ENCODE results near the gene SLC16A6. TPM values are rescaled to one million over a fixed set of nuclear protein-coding genes. Genes with fewer than 3 reads are reported as not detected.
"Not testable (repeated sequence)": the region's sequence is repeated elsewhere in the genome, so short reads cannot be mapped to it uniquely, and the experiment has no call there.

The SLC16A6 gene, protein sequence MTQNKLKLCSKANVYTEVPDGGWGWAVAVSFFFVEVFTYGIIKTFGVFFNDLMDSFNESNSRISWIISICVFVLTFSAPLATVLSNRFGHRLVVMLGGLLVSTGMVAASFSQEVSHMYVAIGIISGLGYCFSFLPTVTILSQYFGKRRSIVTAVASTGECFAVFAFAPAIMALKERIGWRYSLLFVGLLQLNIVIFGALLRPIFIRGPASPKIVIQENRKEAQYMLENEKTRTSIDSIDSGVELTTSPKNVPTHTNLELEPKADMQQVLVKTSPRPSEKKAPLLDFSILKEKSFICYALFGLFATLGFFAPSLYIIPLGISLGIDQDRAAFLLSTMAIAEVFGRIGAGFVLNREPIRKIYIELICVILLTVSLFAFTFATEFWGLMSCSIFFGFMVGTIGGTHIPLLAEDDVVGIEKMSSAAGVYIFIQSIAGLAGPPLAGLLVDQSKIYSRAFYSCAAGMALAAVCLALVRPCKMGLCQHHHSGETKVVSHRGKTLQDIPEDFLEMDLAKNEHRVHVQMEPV
- 10 to 100 TPM in 1 of 2 experiments, 1 to 10 TPM in 1; 6.0 to 10.7 TPM for total RNA-seq

- DNase-seq, result peak; percentile 92
- no peaks in the 10 kb centered on the region for H3K9me3 Mint-ChIP-seq (ENCODE audit: low read depth)
- peaks cover 2% of the 10 kb centered on the region for H3K27me3 Mint-ChIP-seq
- ATAC-seq, result peak; percentile 62
- H3K4me1 Mint-ChIP-seq, result peaks cover 63% of the 10 kb centered on the region
- H3K4me3 Mint-ChIP-seq, result peak within 1 kb of the TSS; percentile 89
- CTCF ChIA-PET, result interaction anchor here (0.7 to 4.1 kb wide), 19 partner anchors 19 to 171 kb away, joined by 3 to 22 read pairs (median 5); partner anchors contain the start of gene WIPI1
- peak within 1 kb of the TSS; percentile 96 for H3K27ac Mint-ChIP-seq
- H3K36me3 Mint-ChIP-seq, result peaks cover 20% of the 10 kb centered on the region
Measured at GRCh38 chr17:68290955-68291835, at the start of gene SLC16A6, which contains the start of gene ARSG. Gene SLC16A6 (minus strand): TSS chr17:68291127. CDS start chr17:68278320, 12,807 bp downstream. Gene ARSG (plus strand): TSS chr17:68291495. CDS start chr17:68307494, 15,999 bp downstream.

DNA sequence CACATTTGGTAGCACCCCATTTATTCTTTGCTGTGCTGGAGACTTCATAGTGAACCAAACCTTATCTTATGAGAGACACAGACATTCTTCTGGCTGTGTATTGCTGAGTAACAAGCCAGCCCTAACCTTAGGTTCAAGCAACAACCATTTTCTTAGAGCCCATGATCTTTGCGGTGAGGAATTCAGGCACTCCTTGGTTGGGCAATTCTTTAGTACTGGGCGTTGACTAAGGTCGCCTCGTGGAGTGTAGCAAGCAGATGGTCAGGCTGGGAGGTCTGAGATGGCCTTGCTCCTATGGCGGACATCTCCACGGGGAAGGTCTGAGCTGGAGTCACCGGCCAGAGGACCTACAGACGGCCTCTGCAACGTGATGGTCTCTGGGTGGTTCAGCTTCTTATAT lies 43.5 kb upstream of the SLC16A6 start:
- no peak overlapping the region for H3K4me3 Mint-ChIP-seq
- DNase-seq (no peak), ATAC-seq (no peak)
- no peaks in the 10 kb centered on the region for H3K27me3 Mint-ChIP-seq
- H3K9me3 Mint-ChIP-seq (ENCODE audit: low read depth), result peaks cover 7% of the 10 kb centered on the region
- peaks cover 15% of the 10 kb centered on the region for H3K36me3 Mint-ChIP-seq
- CTCF ChIA-PET, result no interaction called here
- H3K27ac Mint-ChIP-seq, result no peak overlapping the region
- peaks cover 2% of the 10 kb centered on the region for H3K4me1 Mint-ChIP-seq

DNA sequence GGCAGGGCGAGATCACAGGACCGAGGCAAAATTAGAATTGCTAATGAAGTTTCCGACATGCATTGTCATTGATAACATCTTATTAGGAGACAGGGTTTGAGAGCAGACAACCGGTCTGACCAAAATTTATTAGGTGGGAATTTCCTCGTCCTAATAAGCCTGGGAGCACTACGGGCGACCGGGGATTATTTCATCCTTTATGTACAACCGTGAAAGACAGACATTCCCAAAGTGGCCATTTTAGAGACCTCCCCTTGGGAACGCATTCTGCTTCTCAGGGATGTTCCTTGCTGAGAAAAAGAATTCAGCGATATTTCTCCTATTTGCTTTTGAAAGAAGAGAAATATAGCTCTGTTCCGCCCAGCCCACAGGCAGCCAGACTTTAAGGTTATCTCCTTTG lies 41.0 kb upstream of the SLC16A6 start:
- H3K27me3 Mint-ChIP-seq; ATAC-seq; H3K4me1 Mint-ChIP-seq; DNase-seq; H3K27ac Mint-ChIP-seq; H3K4me3 Mint-ChIP-seq; H3K9me3 Mint-ChIP-seq (ENCODE audit: low read depth): not testable (repeated sequence)
- CTCF ChIA-PET, result interaction anchor here (1.3 kb wide), 1 partner anchor 23 kb away, joined by 3 read pairs; no protein-coding TSS in a partner anchor
- peaks cover 15% of the 10 kb centered on the region for H3K36me3 Mint-ChIP-seq

- CTCF ChIA-PET, result interaction anchor here (0.8 to 1.9 kb wide), 3 partner anchors 14 to 37 kb away, joined by 3 to 5 read pairs (median 5); no protein-coding TSS in a partner anchor
- Mint-ChIP-seq H3K27me3 (no peaks in the 10 kb centered on the region), H3K36me3 (peaks cover 15% of the 10 kb centered on the region), H3K27ac (no peak overlapping the region), H3K4me1 (peaks cover 16% of the 10 kb centered on the region), H3K9me3 (ENCODE audit: low read depth) (peaks cover 7% of the 10 kb centered on the region), H3K4me3 (no peak overlapping the region)
- DNase-seq (no peak), ATAC-seq (no peak)
Measured at GRCh38 chr17:68329331-68329730, 38.4 kb upstream of the SLC16A6 start.

DNA sequence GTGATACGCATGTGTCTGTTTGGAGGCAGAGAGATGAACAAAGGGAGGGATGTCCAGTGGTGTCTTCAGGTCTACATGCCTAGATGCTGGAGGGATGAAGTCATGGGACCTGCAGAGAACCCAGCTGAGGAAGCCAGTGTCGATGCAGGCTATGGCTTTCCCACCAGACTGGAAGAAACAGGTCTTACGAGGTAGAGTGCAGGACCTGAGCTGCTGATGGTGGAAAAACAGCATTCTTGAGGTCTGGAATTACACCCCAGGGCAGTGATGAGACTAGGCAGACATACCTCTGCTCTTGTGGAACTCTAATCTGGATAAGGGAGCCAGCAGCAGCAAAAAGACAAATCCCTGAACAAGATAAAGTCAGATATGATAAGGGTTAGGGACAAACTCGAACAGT lies 37.7 kb upstream of the SLC16A6 start:
- ATAC-seq (no peak), DNase-seq (no peak)
- Mint-ChIP-seq H3K27me3 (no peaks in the 10 kb centered on the region), H3K4me1 (peaks cover 19% of the 10 kb centered on the region), H3K36me3 (peaks cover 15% of the 10 kb centered on the region), H3K9me3 (ENCODE audit: low read depth) (peaks cover 7% of the 10 kb centered on the region), H3K4me3 (no peak overlapping the region), H3K27ac (no peak overlapping the region)
- CTCF ChIA-PET, result interaction anchor here (1.2 to 1.9 kb wide), 3 partner anchors 11 to 107 kb away, joined by 3 to 6 read pairs (median 5); no protein-coding TSS in a partner anchor

GRCh38 chr17:68327823-68328557 lies 37.1 kb upstream of the SLC16A6 start:
- no peak overlapping the region for H3K27ac Mint-ChIP-seq
- DNase-seq (no peak), ATAC-seq (no peak)
- H3K4me3 Mint-ChIP-seq, result no peak overlapping the region
- H3K36me3 Mint-ChIP-seq, result peaks cover 14% of the 10 kb centered on the region
- CTCF ChIA-PET, result interaction anchor here (0.6 to 1.7 kb wide), 3 partner anchors 10 to 108 kb away, joined by 3 to 6 read pairs (median 3); no protein-coding TSS in a partner anchor
- peaks cover 7% of the 10 kb centered on the region for H3K9me3 Mint-ChIP-seq (ENCODE audit: low read depth)
- no peaks in the 10 kb centered on the region for H3K27me3 Mint-ChIP-seq
- peaks cover 19% of the 10 kb centered on the region for H3K4me1 Mint-ChIP-seq

GRCh38 chr17:68326681-68327080 lies 35.8 kb upstream of the SLC16A6 start:
- H3K4me3 Mint-ChIP-seq, result no peak overlapping the region
- CTCF ChIA-PET, result interaction anchor here (1.1 to 1.7 kb wide), 3 partner anchors 10 to 154 kb away, joined by 3 to 7 read pairs (median 6); no protein-coding TSS in a partner anchor
- peaks cover 19% of the 10 kb centered on the region for H3K4me1 Mint-ChIP-seq
- H3K27ac Mint-ChIP-seq, result no peak overlapping the region
- no peaks in the 10 kb centered on the region for H3K27me3 Mint-ChIP-seq
- ATAC-seq (peak; percentile 45), DNase-seq (no peak)
- H3K36me3 Mint-ChIP-seq, result peaks cover 6% of the 10 kb centered on the region
- peaks cover 5% of the 10 kb centered on the region for H3K9me3 Mint-ChIP-seq (ENCODE audit: low read depth)

DNA sequence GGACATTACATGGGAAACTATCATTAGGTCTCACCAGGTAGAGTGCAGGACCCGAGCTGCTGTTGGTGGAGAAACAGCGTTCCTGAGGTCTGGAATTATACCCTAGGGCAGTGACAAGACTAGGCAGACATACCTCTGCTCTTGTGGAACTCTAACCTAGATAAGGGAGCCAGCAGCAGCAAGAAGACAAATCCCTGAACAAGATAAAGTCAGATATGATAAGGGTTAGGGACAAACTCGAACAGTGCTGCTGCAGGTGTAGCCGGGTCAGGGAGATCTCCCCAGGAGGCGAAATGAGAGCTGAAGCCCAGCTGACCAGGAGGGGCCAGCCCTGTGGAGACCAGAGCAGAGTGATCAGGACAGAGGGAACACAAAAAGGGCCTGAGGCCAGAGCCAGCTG lies 35.0 kb upstream of the SLC16A6 start:
- ATAC-seq (no peak), DNase-seq (no peak)
- Mint-ChIP-seq H3K27ac (no peak overlapping the region), H3K4me3 (no peak overlapping the region), H3K27me3 (no peaks in the 10 kb centered on the region), H3K4me1 (peaks cover 19% of the 10 kb centered on the region), H3K36me3 (peaks cover 4% of the 10 kb centered on the region), H3K9me3 (ENCODE audit: low read depth) (peaks cover 3% of the 10 kb centered on the region)
- CTCF ChIA-PET, result interaction anchor here (1.6 kb wide), 1 partner anchor 9 kb away, joined by 7 read pairs; no protein-coding TSS in a partner anchor

DNA sequence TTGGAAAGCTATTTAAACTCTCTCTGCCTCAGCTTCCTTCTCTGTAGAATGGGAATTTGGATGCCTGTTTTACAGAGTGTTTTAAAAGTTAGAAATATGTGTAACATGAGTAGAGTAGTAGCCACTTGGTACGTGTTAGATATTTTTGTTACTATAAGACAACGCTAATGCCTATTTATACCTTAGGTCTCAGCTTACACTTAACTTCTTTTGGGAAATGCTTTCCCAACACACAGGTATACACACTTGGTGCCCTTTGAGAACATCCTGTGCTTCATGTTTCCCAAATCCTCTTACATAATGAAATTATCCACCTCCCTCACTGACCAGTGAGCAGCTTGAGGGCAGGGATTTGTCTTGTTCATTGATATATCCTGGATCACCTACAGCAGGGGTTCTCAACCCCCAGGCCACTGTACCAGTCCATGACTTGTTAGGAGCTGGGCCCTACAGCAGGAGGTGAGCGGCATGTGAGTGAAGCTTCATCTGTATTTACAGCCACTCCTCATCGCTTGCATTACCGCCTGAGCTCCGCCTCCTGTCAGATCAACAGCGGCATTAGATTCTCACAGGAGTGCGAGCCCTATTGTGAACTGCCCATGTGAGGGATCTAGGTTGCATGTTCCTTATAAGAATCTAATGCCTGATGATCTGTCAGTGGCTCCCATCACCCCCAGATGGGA lies 33.9 kb upstream of the SLC16A6 start:
- Mint-ChIP-seq H3K9me3 (ENCODE audit: low read depth) (no peaks in the 10 kb centered on the region), H3K4me1 (peaks cover 19% of the 10 kb centered on the region), H3K27ac (no peak overlapping the region), H3K4me3 (no peak overlapping the region), H3K36me3 (no peaks in the 10 kb centered on the region), H3K27me3 (no peaks in the 10 kb centered on the region)
- CTCF ChIA-PET, result interaction anchor here (1.2 to 2.1 kb wide), 4 partner anchors 10 to 106 kb away, joined by 3 to 9 read pairs (median 4); no protein-coding TSS in a partner anchor
- no peak for ATAC-seq
- no peak for DNase-seq

- Mint-ChIP-seq H3K4me3 (no peak overlapping the region), H3K36me3 (peaks cover 2% of the 10 kb centered on the region), H3K27me3 (no peaks in the 10 kb centered on the region), H3K9me3 (ENCODE audit: low read depth) (no peaks in the 10 kb centered on the region), H3K4me1 (peaks cover 19% of the 10 kb centered on the region), H3K27ac (no peak overlapping the region)
- ATAC-seq (no peak), DNase-seq (no peak)
- CTCF ChIA-PET, result interaction anchor here (1.2 to 2.1 kb wide), 4 partner anchors 9 to 107 kb away, joined by 3 to 9 read pairs (median 4); no protein-coding TSS in a partner anchor
Measured at GRCh38 chr17:68324114-68324513, 33.2 kb upstream of the SLC16A6 start.

- Mint-ChIP-seq H3K4me3 (no peak overlapping the region), H3K9me3 (ENCODE audit: low read depth) (no peaks in the 10 kb centered on the region), H3K27me3 (no peaks in the 10 kb centered on the region), H3K36me3 (peaks cover 2% of the 10 kb centered on the region), H3K4me1 (peaks cover 25% of the 10 kb centered on the region), H3K27ac (no peak overlapping the region)
- no peak for ATAC-seq
- CTCF ChIA-PET, result interaction anchor here (2.1 kb wide), 1 partner anchor 8 kb away, joined by 9 read pairs; no protein-coding TSS in a partner anchor
- DNase-seq, result no peak
Measured at GRCh38 chr17:68322630-68323029, 31.7 kb upstream of the SLC16A6 start.

- Mint-ChIP-seq H3K4me3 (no peak overlapping the region), H3K27ac (no peak overlapping the region), H3K4me1 (peaks cover 31% of the 10 kb centered on the region), H3K9me3 (ENCODE audit: low read depth) (no peaks in the 10 kb centered on the region), H3K27me3 (no peaks in the 10 kb centered on the region), H3K36me3 (peaks cover 2% of the 10 kb centered on the region)
- no peak for DNase-seq
- ATAC-seq, result no peak
- CTCF ChIA-PET, result no interaction called here
Measured at GRCh38 chr17:68321556-68321954, 30.6 kb upstream of the SLC16A6 start.

All from activated CD8-positive, alpha-beta memory T cell treated with anti-CD3 and anti-CD28 coated beads, Interleukin-2, amount 10 ng/mL, durations not matched to agents 7 days and 5 days (primary cell).